BJ (cell line): ENCODE results near the gene KLF15. TPM values are rescaled to one million over a fixed set of nuclear protein-coding genes. Genes with fewer than 3 reads are reported as not detected.

ENCODE experiments used
- CTCF ChIA-PET: fragments of 350-600 bp; formaldehyde crosslinking; extraction: SDS; loops from one replicate; lab custom pipeline; 2021; ENCODE audit warnings: antibody characterized with exemption, inconsistent platforms; lab: Yijun Ruan, JAX
- POLR2A ChIA-PET: fragments of 300-600 bp; sonication (Branson Sonifier 250); formaldehyde crosslinking; extraction: SDS; loops from one replicate; lab custom pipeline; 2021; ENCODE audit warnings: antibody characterized with exemption; lab: Charles Lee
- DNase-seq: peaks from one replicate; pipeline ENCODE4 v3.0.0-alpha.2; 2011; ENCODE audit warnings: low read depth
- H3K27me3 ChIP-seq: 2 replicates; pipeline ENCODE4 v1.6.0; 2011; ENCODE audit warnings: low read length; ENCODE audit not compliant: control insufficient read depth, insufficient read depth
- H3K36me3 ChIP-seq: 2 replicates; pipeline ENCODE4 v1.5.1; 2011; ENCODE audit warnings: low read length; ENCODE audit not compliant: control insufficient read depth, insufficient read depth
- H3K4me3 ChIP-seq: 2 replicates; pipeline ENCODE4 v1.5.1; 2011; ENCODE audit warnings: low read depth, mild to moderate bottlenecking, control low read depth, low read length
- polyA plus RNA-seq: library from polyadenylated mRNA; depleted of rRNA; stranded (reverse); fragments of >200 nt; gene quantifications from 2 replicates; pipeline ENCODE4 v1.2.3, GENCODE V29; 2011
- TF ChIP-seq, protein P1 (sequence below): IDR thresholded peaks from 2 replicates; pipeline ENCODE4 v1.5.1; 2011; ENCODE audit warnings: low read depth, mild to moderate bottlenecking, control low read depth, inconsistent platforms, low read length, moderate library complexity; ENCODE audit not compliant: insufficient read depth

KLF15 gene
- polyA plus RNA-seq, 1 experiment = 0.44 TPM

DNA sequence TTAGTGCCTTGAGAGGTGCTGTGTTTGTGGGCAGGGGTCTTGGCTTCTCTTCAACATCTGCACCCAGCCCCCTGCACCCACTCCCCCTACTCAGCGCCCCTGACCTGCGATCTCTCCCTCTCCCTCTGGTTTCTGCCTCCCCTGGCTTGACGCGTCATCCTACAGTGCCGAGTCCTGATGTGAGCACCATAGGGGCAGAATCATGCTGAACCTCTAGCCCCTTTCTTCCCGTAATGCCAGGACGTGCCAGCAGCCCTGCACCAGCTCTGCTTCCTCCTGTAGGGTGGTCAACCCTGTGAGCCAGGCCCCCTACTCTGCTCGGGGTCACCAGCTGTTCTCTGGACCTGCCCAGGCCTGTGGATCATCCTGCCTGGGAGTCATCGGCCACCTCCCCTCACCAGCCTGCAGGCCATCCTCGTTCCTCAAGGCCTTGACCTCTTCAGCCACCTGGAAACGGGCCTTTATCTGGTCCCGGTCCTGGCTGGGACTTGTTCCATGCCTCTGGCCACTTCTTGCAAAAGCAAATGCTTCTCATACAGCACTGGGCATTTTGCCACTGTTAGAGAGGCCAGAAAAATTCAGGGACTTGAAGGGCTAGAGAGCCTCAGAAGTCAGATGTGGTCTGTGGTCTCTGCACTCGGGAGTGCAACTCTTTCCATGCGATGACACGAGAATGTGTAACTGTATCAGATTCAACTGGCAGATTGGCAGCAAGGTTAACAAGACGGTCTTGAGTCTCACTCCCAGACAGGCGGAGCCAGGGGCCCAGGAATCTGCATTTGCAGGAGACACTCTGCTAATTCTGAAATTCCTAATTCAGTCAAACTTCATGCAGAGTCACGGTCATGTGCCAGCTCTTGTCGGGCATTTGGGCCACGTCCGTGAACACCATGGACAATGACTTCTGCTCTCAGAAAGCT lies 16.7 kb upstream of the KLF15 start:
- no peak for DNase-seq
- ChIA-PET CTCF (interaction anchor here (1.0 to 1.1 kb wide), 2 partner anchors 8 to 16 kb away, joined by 3 read pairs; no protein-coding TSS in a partner anchor), POLR2A (no interaction called here)

DNA sequence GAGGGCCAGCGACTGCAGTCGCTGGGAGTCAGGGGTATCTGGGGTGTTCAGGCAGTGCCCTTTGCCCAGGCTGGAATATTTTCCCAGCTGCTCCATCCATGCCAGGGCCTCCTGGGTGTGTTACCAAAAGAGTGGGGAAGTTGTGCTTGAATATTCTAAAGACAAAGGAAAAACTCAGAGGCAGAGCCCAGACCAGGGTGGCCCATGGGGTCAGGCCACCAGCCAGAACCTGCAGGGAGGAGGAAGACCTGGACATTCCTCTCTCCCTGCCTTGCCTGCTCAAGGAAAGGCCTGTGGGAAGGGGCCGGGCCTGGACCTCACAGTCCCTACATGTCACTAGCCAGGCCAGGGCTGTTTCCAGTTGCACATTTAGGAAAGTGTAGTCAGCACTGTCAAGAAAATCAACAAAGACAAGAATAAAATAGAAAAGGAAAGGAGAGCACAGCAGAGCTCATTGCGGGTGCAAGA lies 16.0 kb upstream of the KLF15 start:
- CTCF ChIA-PET = interaction anchor here (0.9 kb wide), 1 partner anchor 127 kb away, joined by 3 read pairs; no protein-coding TSS in a partner anchor
- TF ChIP-seq, protein P1, sequence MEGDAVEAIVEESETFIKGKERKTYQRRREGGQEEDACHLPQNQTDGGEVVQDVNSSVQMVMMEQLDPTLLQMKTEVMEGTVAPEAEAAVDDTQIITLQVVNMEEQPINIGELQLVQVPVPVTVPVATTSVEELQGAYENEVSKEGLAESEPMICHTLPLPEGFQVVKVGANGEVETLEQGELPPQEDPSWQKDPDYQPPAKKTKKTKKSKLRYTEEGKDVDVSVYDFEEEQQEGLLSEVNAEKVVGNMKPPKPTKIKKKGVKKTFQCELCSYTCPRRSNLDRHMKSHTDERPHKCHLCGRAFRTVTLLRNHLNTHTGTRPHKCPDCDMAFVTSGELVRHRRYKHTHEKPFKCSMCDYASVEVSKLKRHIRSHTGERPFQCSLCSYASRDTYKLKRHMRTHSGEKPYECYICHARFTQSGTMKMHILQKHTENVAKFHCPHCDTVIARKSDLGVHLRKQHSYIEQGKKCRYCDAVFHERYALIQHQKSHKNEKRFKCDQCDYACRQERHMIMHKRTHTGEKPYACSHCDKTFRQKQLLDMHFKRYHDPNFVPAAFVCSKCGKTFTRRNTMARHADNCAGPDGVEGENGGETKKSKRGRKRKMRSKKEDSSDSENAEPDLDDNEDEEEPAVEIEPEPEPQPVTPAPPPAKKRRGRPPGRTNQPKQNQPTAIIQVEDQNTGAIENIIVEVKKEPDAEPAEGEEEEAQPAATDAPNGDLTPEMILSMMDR = no peak
- POLR2A ChIA-PET = no interaction called here
- peaks cover under 1% of the 10 kb centered on the region for H3K27me3 ChIP-seq
- H3K4me3 ChIP-seq = no peak overlapping the region
- DNase-seq = no peak
- H3K36me3 ChIP-seq = no peaks in the 10 kb centered on the region

More for the DNA sequence above, 16.7 kb upstream of the KLF15 start:
- peaks cover 2% of the 10 kb centered on the region for H3K27me3 ChIP-seq
- H3K4me3 ChIP-seq = no peak overlapping the region
- no peaks in the 10 kb centered on the region for H3K36me3 ChIP-seq
- TF ChIP-seq, protein P1 = no peak

DNA sequence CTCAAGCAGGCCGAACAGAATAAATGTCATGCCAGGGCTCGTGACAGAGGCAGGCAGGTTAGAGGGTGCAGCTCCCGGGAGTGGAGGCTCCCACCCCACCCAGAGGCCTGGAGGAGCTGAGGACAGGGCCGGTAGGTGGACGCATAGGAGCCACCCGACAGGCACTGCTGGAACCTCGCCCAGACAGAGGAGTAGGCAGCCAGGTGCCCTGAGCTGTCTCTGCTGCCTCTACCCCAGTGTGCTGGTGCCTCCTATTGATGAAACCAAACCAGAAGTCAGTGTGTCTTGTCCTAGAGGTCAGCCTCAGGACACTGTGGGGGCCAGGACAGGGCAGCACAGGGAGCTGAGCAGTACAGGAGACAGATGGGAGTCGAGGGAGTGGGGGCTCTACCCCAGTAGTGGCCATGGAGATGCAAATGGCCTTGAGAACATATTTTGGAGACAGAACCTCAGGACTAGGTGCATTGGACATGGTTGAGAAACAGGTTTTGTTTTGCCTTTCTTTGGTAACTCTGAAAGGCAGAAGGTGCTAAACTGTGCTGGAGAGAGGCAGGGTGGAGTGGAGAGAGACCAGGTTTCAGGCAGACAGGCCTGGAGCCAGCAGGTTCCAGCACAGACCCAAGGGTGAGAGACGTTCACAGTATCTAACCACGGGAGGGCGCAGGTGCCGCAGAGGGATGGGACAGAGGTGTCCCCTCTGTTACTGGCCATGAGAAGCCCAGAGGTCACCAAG lies 15.4 kb upstream of the KLF15 start:
- H3K27me3 ChIP-seq = no peaks in the 10 kb centered on the region; the same call in none of the 2 replicates
- TF ChIP-seq, protein P1 = no peak
- H3K36me3 ChIP-seq = no peaks in the 10 kb centered on the region
- DNase-seq = no peak
- H3K4me3 ChIP-seq = no peak overlapping the region
- POLR2A ChIA-PET = no interaction called here
- CTCF ChIA-PET = interaction anchor here (0.9 kb wide), 1 partner anchor 126 kb away, joined by 3 read pairs; no protein-coding TSS in a partner anchor

DNA sequence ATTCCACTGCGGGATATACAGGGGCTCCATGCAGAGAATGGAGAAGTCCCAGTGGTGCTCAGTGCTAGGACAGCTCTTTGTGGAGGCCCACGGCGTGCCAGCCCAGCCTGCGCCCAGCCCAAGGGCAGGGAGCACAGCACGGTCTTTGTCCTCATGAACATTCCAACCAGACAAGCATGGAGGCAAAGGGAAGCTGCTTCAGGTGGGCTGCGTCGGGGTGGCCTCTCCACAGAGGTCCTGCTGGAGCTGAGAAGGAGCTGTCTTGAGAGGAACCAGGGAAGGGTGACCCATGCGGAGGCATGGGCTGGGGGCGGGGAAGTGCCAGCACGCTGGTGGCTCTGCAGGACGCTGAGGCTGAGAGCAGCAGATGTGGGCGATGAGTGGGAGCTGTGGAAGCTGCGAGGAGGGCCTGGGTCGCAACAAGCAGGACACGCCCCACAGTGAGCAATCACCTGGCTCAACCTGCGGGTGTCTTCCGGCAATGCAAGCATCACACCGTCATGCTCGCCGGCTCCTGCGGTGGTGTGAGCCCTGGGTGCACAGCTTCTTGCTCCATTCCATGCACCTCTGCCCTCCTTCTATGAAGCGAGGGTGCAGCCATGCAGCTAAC lies 14.0 kb upstream of the KLF15 start:
- Histone ChIP-seq H3K27me3 (no peaks in the 10 kb centered on the region; the same call in 1 of the 2 replicates), H3K4me3 (no peak overlapping the region), H3K36me3 (no peaks in the 10 kb centered on the region)
- TF ChIP-seq, protein P1 = no peak
- ChIA-PET CTCF (interaction anchor here (0.7 to 1.2 kb wide), 3 partner anchors 9 to 19 kb away, joined by 3 read pairs; no protein-coding TSS in a partner anchor), POLR2A (no interaction called here)
- no peak for DNase-seq
